Lung (tissue), 12 donors: ENCODE measurements around the gene TPSG1. TPM values are rescaled to one million over a fixed set of nuclear protein-coding genes. Genes with fewer than 3 reads are reported as not detected.

Experiments used
- ATAC-seq: fragments of 200-7000 bp; cut with Tn5 transposase; one replicate; pipeline ENCODE4 v1.9.1; 2020; ENCODE audit warnings: moderate number of reproducible peaks; ENCODE audit not compliant: insufficient read depth, low FRiP score
- DNase-seq, 3 donors: peaks; one replicate each; pipeline ENCODE4 v3.0.0-alpha.2; 2013 to 2017
- H3K27ac ChIP-seq, 2 donors: one replicate each; pipeline ENCODE4 v1.5.1; 2013; ENCODE audit warnings: mild to moderate bottlenecking in 2 of 2, moderate library complexity in 2 of 2, control low read depth in 1 of 2, inconsistent platforms in 1 of 2, low read depth in 1 of 2, low read length in 1 of 2
- H3K27me3 ChIP-seq, 3 donors: one replicate each; pipeline ENCODE4 v1.5.1; 2013; ENCODE audit warnings: low read length in 2 of 3; ENCODE audit not compliant: control insufficient read depth in 3 of 3, insufficient read depth in 3 of 3
- H3K36me3 ChIP-seq, 4 donors: one replicate each; pipeline ENCODE4 v1.5.1; 2013; ENCODE audit warnings: low read length in 4 of 4, mild to moderate bottlenecking in 1 of 4, moderate library complexity in 1 of 4; ENCODE audit not compliant: control insufficient read depth in 4 of 4, insufficient read depth in 4 of 4
- H3K4me1 ChIP-seq, 5 donors: one replicate each; pipeline ENCODE4 v1.5.1; 2013; ENCODE audit warnings: low read length in 5 of 5, mild to moderate bottlenecking in 2 of 5, moderate library complexity in 1 of 5; ENCODE audit not compliant: control insufficient read depth in 5 of 5, insufficient read depth in 5 of 5
- H3K4me3 ChIP-seq: one replicate; pipeline ENCODE4 v1.5.1; 2013; ENCODE audit warnings: mild to moderate bottlenecking, control low read depth, moderate library complexity
- H3K9ac ChIP-seq, 2 donors: one replicate each; pipeline ENCODE4 v1.5.1; 2013; ENCODE audit warnings: low read length in 2 of 2, control low read depth in 1 of 2; ENCODE audit not compliant: insufficient read depth in 1 of 2
- H3K9me3 ChIP-seq, 4 donors: one replicate each; pipeline ENCODE4 v1.5.1; 2013; ENCODE audit warnings: low read length in 3 of 4, mild to moderate bottlenecking in 1 of 4, moderate library complexity in 1 of 4; ENCODE audit not compliant: control insufficient read depth in 4 of 4, insufficient read depth in 3 of 4
- WGBS, 2 donors: extraction: QIAGEN DNeasy Blood & Tissue Kit; methylation state at CpG; one replicate each; pipeline ENCODE4 v1.1.7; 2013; 5-methylcytosine and 5-hydroxymethylcytosine counted together
- polyA plus RNA-seq, 2 donors: library from polyadenylated mRNA; stranded (reverse); fragments of 200-250 nt; gene quantifications; one replicate each; pipeline ENCODE4 v1.2.1, GENCODE V29; 2013
- total RNA-seq, 2 donors: library from RNA; depleted of rRNA in 1 of 2; stranded (reverse); fragments of >200 nt in 1 of 2; gene quantifications; one replicate each; pipeline ENCODE4 v1.2.1, GENCODE V29; 2014 to 2021
- TF ChIP-seq, protein P1 (sequence below): IDR thresholded peaks from 2 replicates; pipeline ENCODE4 v1.5.1; 2012; ENCODE audit warnings: mild to moderate bottlenecking; ENCODE audit errors: control extremely low read depth, extremely low read depth
- donor health status: control.
- donor health status: control.
- donor health status: Bipolar disorder and iron deficiency.
- donor health status: healthy.
- donor health status: DM: yes; HTN: yes; CAD: no.

The TPSG1 gene
- total and polyA plus RNA-seq, 4 donors, result 0.03 to 2.9 (median 0.71) TPM; not detected in 1

DNA sequence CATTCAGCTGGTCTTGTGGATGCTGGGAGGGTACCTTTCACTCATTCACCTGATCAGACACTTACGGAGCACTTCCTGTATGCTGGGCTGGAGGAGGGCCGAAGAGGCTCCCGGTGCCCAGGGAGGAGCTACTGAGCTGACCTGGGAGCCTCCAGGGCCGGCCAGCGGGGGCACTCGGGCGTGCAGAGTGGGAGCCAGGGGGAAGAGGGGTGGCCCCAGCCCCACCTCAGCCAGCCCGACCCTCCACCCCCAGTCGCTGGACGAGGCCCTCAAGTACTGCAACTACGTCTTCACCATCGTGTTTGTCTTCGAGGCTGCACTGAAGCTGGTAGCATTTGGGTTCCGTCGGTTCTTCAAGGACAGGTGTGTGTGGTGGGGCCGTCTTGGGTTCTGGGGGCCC is 10.3 kb downstream of the TPSG1 start:
- TF ChIP-seq, protein P1, sequence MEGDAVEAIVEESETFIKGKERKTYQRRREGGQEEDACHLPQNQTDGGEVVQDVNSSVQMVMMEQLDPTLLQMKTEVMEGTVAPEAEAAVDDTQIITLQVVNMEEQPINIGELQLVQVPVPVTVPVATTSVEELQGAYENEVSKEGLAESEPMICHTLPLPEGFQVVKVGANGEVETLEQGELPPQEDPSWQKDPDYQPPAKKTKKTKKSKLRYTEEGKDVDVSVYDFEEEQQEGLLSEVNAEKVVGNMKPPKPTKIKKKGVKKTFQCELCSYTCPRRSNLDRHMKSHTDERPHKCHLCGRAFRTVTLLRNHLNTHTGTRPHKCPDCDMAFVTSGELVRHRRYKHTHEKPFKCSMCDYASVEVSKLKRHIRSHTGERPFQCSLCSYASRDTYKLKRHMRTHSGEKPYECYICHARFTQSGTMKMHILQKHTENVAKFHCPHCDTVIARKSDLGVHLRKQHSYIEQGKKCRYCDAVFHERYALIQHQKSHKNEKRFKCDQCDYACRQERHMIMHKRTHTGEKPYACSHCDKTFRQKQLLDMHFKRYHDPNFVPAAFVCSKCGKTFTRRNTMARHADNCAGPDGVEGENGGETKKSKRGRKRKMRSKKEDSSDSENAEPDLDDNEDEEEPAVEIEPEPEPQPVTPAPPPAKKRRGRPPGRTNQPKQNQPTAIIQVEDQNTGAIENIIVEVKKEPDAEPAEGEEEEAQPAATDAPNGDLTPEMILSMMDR, result no peak
- no peak overlapping the region for H3K9ac ChIP-seq
- 79 to 86% methylated on average over 16 of the region's 16 CpGs for WGBS, 2 donors
- H3K4me3 ChIP-seq, result no peak overlapping the region
- no peak overlapping the region for H3K27ac ChIP-seq
- H3K9me3 ChIP-seq, result no peaks in the 10 kb centered on the region
- H3K36me3 ChIP-seq, result peaks cover 0 to 1% (median 0%) of the 10 kb centered on the region in 4 donors
- no peaks in the 10 kb centered on the region for H3K4me1 ChIP-seq
- no peak for DNase-seq
- no peaks in the 10 kb centered on the region for H3K27me3 ChIP-seq
- no peak for ATAC-seq

DNA sequence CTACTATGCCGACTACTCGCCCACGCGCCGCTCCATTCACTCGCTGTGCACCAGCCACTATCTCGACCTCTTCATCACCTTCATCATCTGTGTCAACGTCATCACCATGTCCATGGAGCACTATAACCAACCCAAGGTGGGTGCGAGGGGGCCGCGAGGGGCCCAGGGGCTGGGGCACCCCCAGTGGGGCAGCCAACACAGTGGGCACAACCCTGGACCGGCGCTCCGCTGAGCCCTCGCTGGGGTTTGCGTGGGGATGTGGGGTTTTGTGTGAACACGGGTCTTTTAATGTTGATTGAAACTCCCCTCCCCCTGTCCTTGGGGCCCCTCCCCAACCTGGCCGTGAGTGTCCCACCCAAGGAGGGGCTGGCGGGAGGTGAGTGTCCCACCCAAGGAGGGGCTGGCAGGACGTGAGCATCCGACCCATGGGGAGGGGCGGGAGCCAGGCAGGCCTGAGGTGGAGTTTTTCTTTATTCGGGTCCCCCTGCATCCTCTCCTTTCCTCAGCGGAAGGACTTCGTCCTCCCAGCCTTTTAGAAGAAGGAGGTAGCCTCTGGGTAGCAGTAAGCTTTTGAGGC is 11.2 kb downstream of the TPSG1 start:
- ATAC-seq (no peak), DNase-seq (no peak)
- Histone ChIP-seq H3K9me3 (no peaks in the 10 kb centered on the region), H3K27me3 (no peaks in the 10 kb centered on the region), H3K4me3 (no peak overlapping the region), H3K36me3 (peaks cover 0 to 1% (median 0%) of the 10 kb centered on the region in 4 donors), H3K27ac (no peak overlapping the region), H3K4me1 (no peaks in the 10 kb centered on the region), H3K9ac (no peak overlapping the region)
- WGBS, 2 donors, result 82 to 89% methylated on average over 24 to 25 of the region's 25 CpGs
- TF ChIP-seq, protein P1, result no peak

GRCh38 chr16:1213231-1213630 is 11.8 kb downstream of the TPSG1 start:
- no peaks in the 10 kb centered on the region for H3K9me3 ChIP-seq
- ATAC-seq (no peak), DNase-seq (no peak)
- no peak overlapping the region for H3K9ac ChIP-seq
- TF ChIP-seq, protein P1, result no peak
- 74 to 80% methylated on average over 8 of the region's 8 CpGs for WGBS, 2 donors
- no peak overlapping the region for H3K4me3 ChIP-seq
- peaks cover 0 to 1% (median 0%) of the 10 kb centered on the region in 4 donors for H3K36me3 ChIP-seq
- no peaks in the 10 kb centered on the region for H3K27me3 ChIP-seq
- H3K4me1 ChIP-seq, result no peaks in the 10 kb centered on the region
- H3K27ac ChIP-seq, result no peak overlapping the region
